Glutamatergic neuron (in vitro differentiated cells): ENCODE data around the gene FBXO11. TPM values are rescaled to one million over a fixed set of nuclear protein-coding genes. Genes with fewer than 3 reads are reported as not detected.

Source experiments
- DNase-seq: peaks from one replicate; pipeline ENCODE4 v3.0.0; 2022
- H3K27ac Mint-ChIP-seq: one replicate; pipeline ENCODE4 v1.8.0; 2020; ENCODE audit warnings: mild to moderate bottlenecking, mixed read lengths, inconsistent platforms; ENCODE audit not compliant: unreplicated experiment
- H3K27me3 Mint-ChIP-seq: one replicate; pipeline ENCODE4 v1.8.0; 2020; ENCODE audit warnings: mild to moderate bottlenecking, moderate library complexity, mixed read lengths, inconsistent platforms; ENCODE audit not compliant: unreplicated experiment
- H3K36me3 Mint-ChIP-seq: one replicate; pipeline ENCODE4 v1.8.0; 2020; ENCODE audit warnings: mild to moderate bottlenecking, mixed read lengths, inconsistent platforms; ENCODE audit not compliant: unreplicated experiment
- H3K4me1 Mint-ChIP-seq: one replicate; pipeline ENCODE4 v1.8.0; 2020; ENCODE audit warnings: mild to moderate bottlenecking, low read depth, mixed read lengths, inconsistent platforms; ENCODE audit not compliant: unreplicated experiment
- H3K4me3 Mint-ChIP-seq: one replicate; pipeline ENCODE4 v1.8.0; 2020; ENCODE audit warnings: mild to moderate bottlenecking, mixed read lengths, inconsistent platforms; ENCODE audit not compliant: unreplicated experiment
- H3K9me3 Mint-ChIP-seq: one replicate; pipeline ENCODE4 v1.8.0; 2020; ENCODE audit warnings: mild to moderate bottlenecking, moderate library complexity, mixed read lengths, inconsistent platforms; ENCODE audit not compliant: unreplicated experiment
- CTCF ChIP-seq: fragments of 200-600 bp; sonication (generic); IDR thresholded peaks from one replicate; pipeline ENCODE4 v1.5.0; 2021; ENCODE audit not compliant: partially characterized antibody, unreplicated experiment
- total RNA-seq: library from RNA; stranded (reverse); fragmentation: NEBNext Ultra II Directional; extraction: Animal tissue kit (Norgen Biotek cat#: 25700); gene quantifications from one replicate; pipeline ENCODE4 v1.2.1, GENCODE V29; 2021; ENCODE audit not compliant: unreplicated experiment

FBXO11 gene
- total RNA-seq, 1 donor from 2014 or later: 135 TPM

- H3K4me1 Mint-ChIP-seq: peaks cover 22% of the 10 kb centered on the region
- H3K27ac Mint-ChIP-seq: no peak overlapping the region
- H3K36me3 Mint-ChIP-seq: no peaks in the 10 kb centered on the region
- DNase-seq: no peak
- TF ChIP-seq CTCF: no peak
- H3K27me3 Mint-ChIP-seq: no peaks in the 10 kb centered on the region
- H3K4me3 Mint-ChIP-seq: no peak overlapping the region
- no peaks in the 10 kb centered on the region for H3K9me3 Mint-ChIP-seq
Observed at GRCh38 chr2:47870641-47871540, 35.4 kb downstream of the FBXO11 start.

GRCh38 chr2:47869859-47870595 lies 36.3 kb downstream of the FBXO11 start:
- Mint-ChIP-seq H3K27ac (no peak overlapping the region), H3K4me3 (no peak overlapping the region), H3K36me3 (no peaks in the 10 kb centered on the region), H3K9me3 (no peaks in the 10 kb centered on the region), H3K27me3 (no peaks in the 10 kb centered on the region), H3K4me1 (peaks cover 22% of the 10 kb centered on the region)
- no peak for TF ChIP-seq CTCF
- no peak for DNase-seq

- TF ChIP-seq CTCF: no peak
- no peaks in the 10 kb centered on the region for H3K36me3 Mint-ChIP-seq
- H3K27ac Mint-ChIP-seq: no peak overlapping the region
- H3K4me3 Mint-ChIP-seq: no peak overlapping the region
- H3K9me3 Mint-ChIP-seq: no peaks in the 10 kb centered on the region
- no peak for DNase-seq
- peaks cover 22% of the 10 kb centered on the region for H3K4me1 Mint-ChIP-seq
- no peaks in the 10 kb centered on the region for H3K27me3 Mint-ChIP-seq
Observed at GRCh38 chr2:47868611-47869352, 37.5 kb downstream of the FBXO11 start.

GRCh38 chr2:47867205-47867604 lies 39.1 kb downstream of the FBXO11 start:
- no peak for TF ChIP-seq CTCF
- no peak overlapping the region for H3K4me3 Mint-ChIP-seq
- no peaks in the 10 kb centered on the region for H3K27me3 Mint-ChIP-seq
- no peak for DNase-seq
- no peaks in the 10 kb centered on the region for H3K36me3 Mint-ChIP-seq
- H3K9me3 Mint-ChIP-seq: no peaks in the 10 kb centered on the region
- H3K4me1 Mint-ChIP-seq: peaks cover 22% of the 10 kb centered on the region
- no peak overlapping the region for H3K27ac Mint-ChIP-seq
